GM10266 (cell line): ENCODE results near the gene USP35.

Experiments
- DNase-seq: peaks from one replicate; pipeline ENCODE4 v3.0.0; 2012; ENCODE audit errors: extremely low spot score
- CTCF ChIP-seq: IDR thresholded peaks from 2 replicates; pipeline ENCODE4 v1.5.1; 2012; ENCODE audit warnings: mild to moderate bottlenecking, low read depth; ENCODE audit not compliant: control insufficient read depth, insufficient read depth; ENCODE audit errors: missing control alignments

USP35 gene, protein sequence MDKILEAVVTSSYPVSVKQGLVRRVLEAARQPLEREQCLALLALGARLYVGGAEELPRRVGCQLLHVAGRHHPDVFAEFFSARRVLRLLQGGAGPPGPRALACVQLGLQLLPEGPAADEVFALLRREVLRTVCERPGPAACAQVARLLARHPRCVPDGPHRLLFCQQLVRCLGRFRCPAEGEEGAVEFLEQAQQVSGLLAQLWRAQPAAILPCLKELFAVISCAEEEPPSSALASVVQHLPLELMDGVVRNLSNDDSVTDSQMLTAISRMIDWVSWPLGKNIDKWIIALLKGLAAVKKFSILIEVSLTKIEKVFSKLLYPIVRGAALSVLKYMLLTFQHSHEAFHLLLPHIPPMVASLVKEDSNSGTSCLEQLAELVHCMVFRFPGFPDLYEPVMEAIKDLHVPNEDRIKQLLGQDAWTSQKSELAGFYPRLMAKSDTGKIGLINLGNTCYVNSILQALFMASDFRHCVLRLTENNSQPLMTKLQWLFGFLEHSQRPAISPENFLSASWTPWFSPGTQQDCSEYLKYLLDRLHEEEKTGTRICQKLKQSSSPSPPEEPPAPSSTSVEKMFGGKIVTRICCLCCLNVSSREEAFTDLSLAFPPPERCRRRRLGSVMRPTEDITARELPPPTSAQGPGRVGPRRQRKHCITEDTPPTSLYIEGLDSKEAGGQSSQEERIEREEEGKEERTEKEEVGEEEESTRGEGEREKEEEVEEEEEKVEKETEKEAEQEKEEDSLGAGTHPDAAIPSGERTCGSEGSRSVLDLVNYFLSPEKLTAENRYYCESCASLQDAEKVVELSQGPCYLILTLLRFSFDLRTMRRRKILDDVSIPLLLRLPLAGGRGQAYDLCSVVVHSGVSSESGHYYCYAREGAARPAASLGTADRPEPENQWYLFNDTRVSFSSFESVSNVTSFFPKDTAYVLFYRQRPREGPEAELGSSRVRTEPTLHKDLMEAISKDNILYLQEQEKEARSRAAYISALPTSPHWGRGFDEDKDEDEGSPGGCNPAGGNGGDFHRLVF

GRCh38 chr11:78188286-78189173 is at the start of gene USP35, which contains the start of gene KCTD21:
Gene USP35 (plus strand): TSS chr11:78188919. CDS start chr11:78196246, 7,327 bp downstream.
Gene KCTD21 (minus strand): TSS chr11:78188626. CDS start chr11:78174554, 14,072 bp downstream.
- peak; percentile 97 for DNase-seq
- TF ChIP-seq CTCF = no peak

DNA sequence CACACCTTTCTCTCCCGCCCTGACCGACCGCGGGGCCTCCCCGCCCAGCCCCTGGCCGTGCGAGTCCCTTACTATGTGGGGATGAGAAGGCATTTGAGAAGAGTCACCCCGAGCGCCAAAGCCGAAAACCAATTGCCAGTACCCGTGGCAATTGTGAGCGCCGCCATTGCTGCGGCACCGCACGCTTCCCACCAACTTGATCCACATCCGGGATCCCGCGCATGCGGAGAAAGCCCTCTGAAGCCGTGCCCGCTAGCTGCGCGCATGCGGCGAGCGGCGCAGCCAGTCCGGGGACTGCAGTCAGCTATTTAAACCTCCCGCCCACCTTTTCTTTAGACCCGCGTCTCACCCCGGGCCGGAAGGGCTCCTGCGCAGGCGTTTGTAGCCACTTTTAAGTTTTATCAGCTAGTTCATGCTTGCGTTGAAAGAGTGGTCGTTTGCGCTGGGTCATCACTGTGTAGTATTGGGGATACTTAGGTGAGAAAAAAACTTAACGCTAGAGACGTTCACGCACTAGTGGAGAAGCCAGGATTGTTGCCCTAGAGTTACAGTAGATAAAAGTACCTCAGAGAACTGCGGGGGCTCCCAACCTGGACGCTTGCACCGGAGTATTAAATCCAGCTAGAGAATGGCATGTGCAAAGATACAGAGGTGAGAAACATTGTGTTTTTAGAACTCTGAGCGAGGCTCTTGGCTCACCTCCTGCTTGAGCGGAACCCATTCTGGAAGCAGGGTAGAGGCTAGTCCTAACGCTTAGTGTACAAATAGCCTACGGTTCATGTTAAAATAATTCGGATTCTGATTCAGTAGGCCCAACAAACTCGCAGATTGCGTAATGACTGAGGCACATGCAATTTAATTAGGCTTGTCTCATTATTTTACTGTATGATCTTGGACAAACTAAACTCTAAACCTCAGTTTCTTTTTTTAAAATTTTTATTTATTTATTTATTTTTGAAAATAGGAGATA is 49.0 kb upstream of the USP35 start, which contains the start of gene ALG8:
Gene ALG8, minus strand, starts transcription at position 205 of the 970 bp plus-strand sequence. Its CDS starts 38 bp downstream, at position 167.
- TF ChIP-seq CTCF = no peak
- peak; percentile 94 for DNase-seq

- TF ChIP-seq CTCF = no peak
- DNase-seq = no peak
These were observed 48.2 kb upstream of the USP35 start for GRCh38 chr11:78140392-78141077.

DNA sequence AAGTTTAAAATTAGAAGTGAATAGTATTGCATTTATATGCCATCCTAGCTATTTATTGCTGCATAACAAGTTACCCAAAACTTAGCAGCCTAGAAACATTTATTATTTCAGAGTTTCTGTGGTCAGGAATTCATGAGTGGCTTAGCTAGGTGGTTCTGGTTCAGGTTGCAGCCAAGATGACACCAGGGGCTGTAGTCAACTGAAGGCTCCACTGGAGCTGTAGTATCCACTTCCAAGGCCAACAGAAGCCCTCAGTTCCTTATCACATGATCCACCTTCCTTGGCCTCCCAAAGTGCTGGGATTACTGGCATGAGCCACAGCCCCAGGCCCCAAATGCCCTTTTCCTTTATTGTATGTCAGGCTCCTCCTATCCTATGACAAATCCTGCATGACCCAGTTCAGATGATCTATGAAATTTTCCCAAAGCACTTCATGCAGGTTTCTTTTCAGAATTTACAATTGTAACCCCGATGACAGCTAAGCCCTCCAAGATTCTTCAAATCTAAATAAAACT is 43.2 kb upstream of the USP35 start:
- no peak for DNase-seq
- no peak for TF ChIP-seq CTCF

GRCh38 chr11:78147807-78148206 is 40.9 kb upstream of the USP35 start:
- no peak for TF ChIP-seq CTCF
- DNase-seq = no peak
